ENCODE results near the gene RXFP1.

Gene RXFP1

DNA sequence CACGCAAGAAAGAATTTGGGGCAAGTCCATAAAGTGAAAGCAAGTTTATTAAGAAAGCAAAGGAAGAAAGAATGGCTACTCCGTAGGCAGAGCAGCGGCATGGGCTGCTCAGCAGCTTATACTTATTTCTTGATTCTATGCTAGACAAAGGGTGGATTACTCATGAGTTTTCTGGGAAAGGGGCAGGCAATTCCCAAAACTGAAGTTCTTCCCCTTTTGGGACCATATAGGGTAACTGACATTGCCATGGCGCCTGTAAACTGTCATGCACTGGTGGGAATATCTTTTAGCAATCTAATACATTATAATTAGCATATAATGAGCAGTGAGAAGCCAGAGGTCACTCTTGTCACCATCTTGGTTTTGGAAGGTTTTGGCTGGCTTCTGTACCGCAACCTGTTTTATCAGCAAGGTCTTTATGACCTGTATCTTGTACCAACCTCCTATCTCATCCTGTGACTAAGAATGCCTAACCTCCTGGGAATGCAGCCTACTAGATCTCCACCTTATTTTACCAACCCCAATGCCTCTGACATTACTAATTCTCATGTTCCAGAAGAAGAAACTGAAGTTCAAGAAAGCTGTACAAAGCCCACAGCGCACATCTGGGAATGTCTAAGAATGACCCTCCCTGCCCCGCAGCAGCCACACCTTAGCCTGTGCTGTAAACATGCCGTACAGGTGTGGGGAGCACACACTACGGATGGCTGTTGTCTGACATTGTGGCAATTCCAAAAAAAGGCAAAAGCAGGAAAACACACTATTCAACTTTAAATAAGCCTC lies 18.6 kb downstream of the RXFP1 start:
- no peak for DNase-seq (ENCODE audit: low spot score)
- no peak overlapping the region for H3K4me3 ChIP-seq
- TF ChIP-seq, protein P1, sequence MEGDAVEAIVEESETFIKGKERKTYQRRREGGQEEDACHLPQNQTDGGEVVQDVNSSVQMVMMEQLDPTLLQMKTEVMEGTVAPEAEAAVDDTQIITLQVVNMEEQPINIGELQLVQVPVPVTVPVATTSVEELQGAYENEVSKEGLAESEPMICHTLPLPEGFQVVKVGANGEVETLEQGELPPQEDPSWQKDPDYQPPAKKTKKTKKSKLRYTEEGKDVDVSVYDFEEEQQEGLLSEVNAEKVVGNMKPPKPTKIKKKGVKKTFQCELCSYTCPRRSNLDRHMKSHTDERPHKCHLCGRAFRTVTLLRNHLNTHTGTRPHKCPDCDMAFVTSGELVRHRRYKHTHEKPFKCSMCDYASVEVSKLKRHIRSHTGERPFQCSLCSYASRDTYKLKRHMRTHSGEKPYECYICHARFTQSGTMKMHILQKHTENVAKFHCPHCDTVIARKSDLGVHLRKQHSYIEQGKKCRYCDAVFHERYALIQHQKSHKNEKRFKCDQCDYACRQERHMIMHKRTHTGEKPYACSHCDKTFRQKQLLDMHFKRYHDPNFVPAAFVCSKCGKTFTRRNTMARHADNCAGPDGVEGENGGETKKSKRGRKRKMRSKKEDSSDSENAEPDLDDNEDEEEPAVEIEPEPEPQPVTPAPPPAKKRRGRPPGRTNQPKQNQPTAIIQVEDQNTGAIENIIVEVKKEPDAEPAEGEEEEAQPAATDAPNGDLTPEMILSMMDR (IDR thresholded peaks at IDR 0.05), result no peak
- no peak overlapping the region for H3K27ac ChIP-seq

DNA sequence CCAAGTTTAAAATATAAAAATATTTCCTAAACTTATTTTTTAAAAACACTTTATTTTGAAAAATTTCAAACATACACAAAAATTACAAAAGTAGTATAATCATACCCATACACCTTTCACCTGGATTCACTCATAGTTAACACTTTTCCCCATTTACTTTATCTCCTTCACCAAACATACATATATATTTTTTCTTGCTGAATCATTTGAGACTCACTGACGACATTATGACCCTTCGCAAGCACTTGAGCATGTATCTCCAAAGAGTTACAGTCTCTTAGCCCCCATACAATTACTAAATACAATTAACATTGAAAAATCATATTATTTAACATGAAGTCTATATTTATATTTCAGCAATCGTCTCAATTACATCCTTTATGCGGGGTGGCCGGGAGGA lies 19.8 kb downstream of the RXFP1 start:
- no peak for DNase-seq (ENCODE audit: low spot score)
- Histone ChIP-seq H3K4me3 (no peak overlapping the region), H3K27ac (no peak overlapping the region)
- TF ChIP-seq, protein P1 (IDR thresholded peaks at IDR 0.05), result no peak

DNA sequence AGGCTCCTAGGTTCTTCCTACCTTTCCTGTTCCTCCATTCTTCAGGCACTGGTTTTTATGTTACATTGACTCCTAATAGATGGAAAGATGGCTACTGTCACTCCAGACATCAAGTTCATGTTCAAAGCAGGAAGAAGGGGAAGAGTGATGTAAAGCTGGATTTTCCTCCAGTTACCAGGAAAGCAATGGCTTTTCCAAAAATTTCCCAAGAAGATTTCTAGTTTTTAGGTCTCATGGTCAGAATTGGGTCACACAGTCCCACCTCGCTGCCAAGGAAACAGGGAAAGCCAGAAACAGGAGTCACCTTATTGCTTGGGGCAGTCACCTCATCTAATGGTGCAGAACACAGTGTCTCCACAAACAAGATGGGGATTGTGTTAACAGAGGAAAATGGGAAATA lies 21.5 kb downstream of the RXFP1 start:
- DNase-seq (ENCODE audit: low spot score), result no peak
- TF ChIP-seq, protein P1 (IDR thresholded peaks at IDR 0.05), result no peak
- no peak overlapping the region for H3K4me3 ChIP-seq
- no peak overlapping the region for H3K27ac ChIP-seq

DNA sequence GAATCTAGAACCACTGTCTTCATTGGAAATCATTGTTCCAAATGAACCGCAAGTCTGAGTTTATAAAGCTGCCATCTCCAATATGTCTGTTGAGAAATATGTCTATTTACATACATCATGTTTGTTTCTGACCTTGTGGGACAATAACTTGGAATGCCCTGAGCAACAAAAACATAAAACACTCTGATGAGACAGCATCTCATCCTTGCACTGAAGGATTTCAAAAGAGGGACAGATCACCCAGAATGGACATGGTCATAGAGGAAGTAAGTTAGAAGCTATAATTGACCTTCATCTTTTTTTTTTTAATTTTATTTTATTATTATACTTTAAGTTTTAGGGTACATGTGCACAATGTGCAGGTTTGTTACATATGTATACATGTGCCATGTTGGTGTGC lies 22.5 kb downstream of the RXFP1 start:
- Histone ChIP-seq H3K4me3 (no peak overlapping the region), H3K27ac (no peak overlapping the region)
- no peak for DNase-seq (ENCODE audit: low spot score)
- TF ChIP-seq, protein P1 (IDR thresholded peaks at IDR 0.05), result no peak

DNA sequence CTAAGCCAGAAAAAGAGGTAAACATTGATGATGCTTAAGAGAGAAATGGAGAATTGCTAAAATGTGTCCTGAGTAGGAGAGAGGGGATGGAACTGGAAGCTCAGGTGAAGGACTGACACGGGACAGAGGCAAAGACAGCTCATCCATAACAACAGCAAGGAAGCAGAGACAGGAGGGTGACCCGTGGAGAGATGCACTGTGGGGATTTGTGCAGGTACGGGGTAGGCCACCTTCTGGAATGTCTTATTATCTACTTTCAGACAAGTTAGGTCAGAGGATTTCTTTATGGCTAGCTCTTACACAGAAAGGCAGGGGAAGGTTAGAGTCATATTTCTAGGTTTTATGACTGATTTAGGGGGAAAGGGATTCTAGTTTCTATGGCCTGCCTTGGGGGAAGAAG lies 31.7 kb downstream of the RXFP1 start:
- Histone ChIP-seq H3K4me3 (no peak overlapping the region), H3K27ac (no peak overlapping the region)
- TF ChIP-seq, protein P1 (IDR thresholded peaks at IDR 0.05), result no peak
- DNase-seq (ENCODE audit: low spot score), result no peak

DNA sequence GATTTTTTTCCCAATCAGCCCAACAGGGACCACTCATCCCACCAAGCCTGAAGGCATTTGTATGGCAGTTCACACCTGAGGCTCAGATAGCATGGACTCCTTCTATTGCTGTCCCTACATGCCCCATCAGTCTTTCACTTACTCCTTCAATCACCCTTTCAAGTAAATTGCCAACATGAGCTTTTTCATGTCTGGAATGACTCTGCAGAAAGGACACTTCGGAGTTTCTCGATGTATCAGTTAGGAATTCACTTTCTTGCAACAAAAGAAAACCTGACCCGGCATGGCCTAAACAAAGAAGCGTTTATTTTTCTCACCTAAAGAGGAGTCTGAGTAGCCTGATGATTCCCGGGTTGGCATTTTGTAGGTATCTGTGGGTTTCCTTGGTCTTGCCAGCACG lies 38.6 kb downstream of the RXFP1 start:
- DNase-seq (ENCODE audit: low spot score), result no peak
- Histone ChIP-seq H3K4me3 (no peak overlapping the region), H3K27ac (no peak overlapping the region)
- TF ChIP-seq, protein P1 (IDR thresholded peaks at IDR 0.05), result no peak

DNA sequence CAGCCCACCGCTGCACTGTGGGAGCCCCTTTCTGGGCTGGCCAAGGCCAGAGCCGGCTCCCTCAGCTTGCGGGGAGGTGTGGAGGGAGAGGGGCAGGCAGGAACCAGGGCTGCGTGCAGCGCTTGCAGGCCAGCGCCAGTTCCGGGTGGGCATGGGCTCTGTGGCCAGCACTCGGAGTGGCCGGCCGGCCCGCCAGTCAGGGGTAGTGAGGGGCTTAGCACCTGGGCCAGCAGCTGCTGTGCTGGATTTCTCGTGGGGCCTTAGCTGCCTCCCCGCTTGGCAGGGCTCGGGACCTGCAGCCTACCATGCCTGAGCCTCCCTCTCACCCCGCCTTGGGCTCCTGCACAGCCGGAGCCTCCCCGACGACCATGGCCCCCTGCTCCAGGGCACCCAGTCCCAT lies 45.2 kb downstream of the RXFP1 start:
- TF ChIP-seq, protein P1 (IDR thresholded peaks at IDR 0.05), result no peak
- H3K27ac ChIP-seq, result no peak overlapping the region
- H3K4me3 ChIP-seq, result no peak overlapping the region
- no peak for DNase-seq (ENCODE audit: low spot score)
